ENCODE data around the gene SCN2B.

GRCh38 chr11:118223570-118223969 is 47.1 kb upstream of the SCN2B start:
- no peak for TF ChIP-seq CTCF (IDR thresholded peaks at IDR 0.05)
- no peak for TF ChIP-seq POLR2AphosphoS5 (IDR thresholded peaks at IDR 0.05; ENCODE audit: insufficient read depth in 1 of 2, low read depth in 1 of 2)

Data from vagina (tissue), 2 donors.